Ovary (tissue), 9 donors: ENCODE measurements around the gene SULF2. TPM values are rescaled to one million over a fixed set of nuclear protein-coding genes. Genes with fewer than 3 reads are reported as not detected.
A peak's percentile ranks its signal among the peaks of the same experiment; 100 is the strongest.

Experiments used
- DNase-seq, 5 donors: peaks; one replicate each; pipeline ENCODE4 v3.0.0-alpha.2; 2019 to 2020
- H3K27ac ChIP-seq, 2 donors: fragments of 200-600 bp; one replicate each; pipeline versions ENCODE4 v1.5.1 to v1.8.0; 2019 to 2022
- H3K27me3 ChIP-seq: fragments of 200-600 bp; one replicate; pipeline ENCODE4 v1.8.0; 2022
- H3K36me3 ChIP-seq: fragments of 200-600 bp; sonication (generic); one replicate; pipeline ENCODE4 v1.5.1; 2019
- H3K4me1 ChIP-seq: one replicate; pipeline ENCODE4 v1.8.1; 2013; ENCODE audit warnings: mild to moderate bottlenecking, moderate library complexity; ENCODE audit not compliant: insufficient read depth
- H3K4me3 ChIP-seq: fragments of 200-600 bp; sonication (generic); one replicate; pipeline ENCODE4 v1.5.1; 2017
- H3K9me3 ChIP-seq, 2 donors: fragments of 200-600 bp in 1 of 2; sonication (generic) in 1 of 2; one replicate each; pipeline versions ENCODE4 v1.5.1 to v1.8.1; 2013 to 2019; ENCODE audit warnings: mild to moderate bottlenecking in 1 of 2, moderate library complexity in 1 of 2
- CTCF ChIP-seq, 3 donors: fragments of 450-650 bp in 2 of 3; fragments of 200-600 bp in 1 of 3; IDR thresholded peaks; one replicate each; pipeline versions ENCODE4 v1.5.1 to v1.8.0; 2016 to 2022; ENCODE audit warnings: antibody characterized with exemption in 3 of 3, mild to moderate bottlenecking in 1 of 3
- EP300 ChIP-seq: sonication (generic); formaldehyde crosslinking; IDR thresholded peaks from one replicate; pipeline ENCODE4 v1.6.1; 2017; ENCODE audit warnings: antibody characterized with exemption
- POLR2A ChIP-seq: fragments of 450-650 bp; IDR thresholded peaks from one replicate; pipeline ENCODE4 v1.6.1; 2017; ENCODE audit warnings: antibody characterized with exemption, mild to moderate bottlenecking, moderate library complexity
- WGBS, 3 donors: extraction: QIAGEN DNeasy Blood & Tissue Kit in 1 of 3; methylation state at CpG; one replicate each; pipeline versions ENCODE4 v1.1.5 to v1.1.7; 2013 to 2017; 5-methylcytosine and 5-hydroxymethylcytosine counted together
- intact Hi-C, 4 donors: fragments of 100-400 bp; cut with DNase I; formaldehyde crosslinking; loops; one replicate each; pipeline versions ENCODE4 v1.11.0 to v1.15.1; 2022 to 2023
- polyA plus RNA-seq, 2 donors: library from polyadenylated mRNA; stranded (reverse); fragments of 200-250 nt in 1 of 2; fragments of 350-450 nt in 1 of 2; fragmentation: Illumina TruSeq in 1 of 2; extraction: RNeasy Lipid Tissue Mini Kit (QIAGEN cat#74804) in 1 of 2; gene quantifications; one replicate each; pipeline ENCODE4 v1.2.3, GENCODE V29; 2013 to 2014
- total RNA-seq, 7 donors: library from RNA; depleted of rRNA in 2 of 7; stranded (reverse); fragments of >200 nt in 2 of 7; fragmentation: NEBNext Ultra II Directional in 3 of 7; extraction: Animal tissue kit (Norgen Biotek cat#: 25700) in 3 of 7; gene quantifications; one replicate each; pipeline versions ENCODE4 v1.1.0 to v1.2.4, GENCODE V29; 2016 to 2023
- donor health status: DM: no; HTN: no; CAD: no; lungs with moderate emphysema.
- donor health status: DM: no; HTN: no; CAD: no.
- donor health status: Bipolar disorder and iron deficiency.
- donor health status: DM: yes; HTN: yes; CAD: no.
- donor health status: DM: no; HTN: no; CAD: no.
- donor health status: DM: yes; HTN: yes; CAD: no.

SULF2 gene
- total and polyA plus RNA-seq, 9 donors = 128 to 423 (median 362) TPM

DNA sequence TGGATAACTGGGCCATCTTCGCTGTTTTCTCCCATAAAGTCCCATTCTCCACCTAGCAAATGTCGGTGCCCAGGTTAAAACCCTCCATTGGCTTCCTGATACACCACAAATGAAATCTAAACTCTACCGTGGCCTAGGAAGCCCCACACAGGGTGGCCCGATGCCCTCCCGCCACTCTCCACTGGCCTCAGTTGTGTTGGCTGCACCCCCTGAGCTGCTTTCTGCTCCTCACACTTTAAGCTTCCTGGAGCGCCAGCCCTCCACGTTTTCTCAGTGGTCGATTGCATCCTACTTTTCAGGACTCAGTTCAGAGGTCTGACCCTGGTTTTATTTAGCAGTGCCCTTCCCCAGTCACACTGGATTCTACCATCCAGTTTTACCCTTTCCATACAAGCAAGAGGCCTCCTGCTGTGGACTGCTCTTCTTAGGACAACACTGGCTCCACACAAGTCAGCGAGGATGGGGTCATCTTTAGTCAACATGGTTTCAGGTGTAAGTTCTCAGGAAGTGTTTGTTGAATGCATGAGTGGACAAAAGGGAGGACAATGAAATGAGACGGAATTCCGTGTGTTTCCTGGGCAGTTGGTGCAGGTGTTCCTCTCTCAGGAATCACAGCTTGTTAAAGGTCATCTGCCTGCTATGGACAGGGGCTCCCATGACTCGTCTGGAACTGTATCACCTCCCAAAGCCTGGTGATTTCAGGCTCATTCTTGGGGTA lies 124.1 kb downstream of the SULF2 start:
- intact Hi-C loops = loop anchor here (5.0 to 10.0 kb wide), 4 partner anchors 121 to 961 kb away; partner anchors contain the start of gene SULF2 (in 2 of the 4)
- Histone ChIP-seq H3K27ac (peak overlapping the region in 1 of 2 donors; percentile 56), H3K36me3 (no peaks in the 10 kb centered on the region), H3K9me3 (no peaks in the 10 kb centered on the region), H3K27me3 (no peaks in the 10 kb centered on the region), H3K4me1 (peaks cover 14% of the 10 kb centered on the region), H3K4me3 (no peak overlapping the region)
- WGBS, 3 donors = 72 to 78% (median 78%) methylated on average over 12 of the region's 12 CpGs
- no peak for TF ChIP-seq POLR2A
- DNase-seq = no peak

GRCh38 chr20:47660602-47660905 lies 124.7 kb downstream of the SULF2 start:
- peak in 1 of 5 donors; percentile 32 for DNase-seq
- Histone ChIP-seq H3K4me3 (no peak overlapping the region), H3K4me1 (peaks cover 14% of the 10 kb centered on the region), H3K27me3 (no peaks in the 10 kb centered on the region), H3K9me3 (no peaks in the 10 kb centered on the region), H3K27ac (peak overlapping the region in 1 of 2 donors; percentile 56), H3K36me3 (no peaks in the 10 kb centered on the region)
- TF ChIP-seq EP300 (no peak), POLR2A (no peak), CTCF (IDR thresholded peaks at IDR 0.05) (no peak)
- intact Hi-C loops = loop anchor here (5.0 to 10.0 kb wide), 4 partner anchors 122 to 962 kb away; partner anchors contain the start of gene SULF2 (in 2 of the 4)
- 35 to 56% (median 39%) methylated on average over 2 of the region's 2 CpGs for WGBS, 3 donors

GRCh38 chr20:47659904-47660601 lies 125.2 kb downstream of the SULF2 start:
- 47% methylated on average over 7 of the region's 7 CpGs for WGBS, 3 donors
- DNase-seq = no peak
- no peak for TF ChIP-seq CTCF (IDR thresholded peaks at IDR 0.05)
- no peak for TF ChIP-seq EP300
- H3K4me3 ChIP-seq = no peak overlapping the region
- H3K27ac ChIP-seq = peak overlapping the region in 1 of 2 donors; percentile 56
- no peaks in the 10 kb centered on the region for H3K36me3 ChIP-seq
- no peaks in the 10 kb centered on the region for H3K9me3 ChIP-seq
- H3K4me1 ChIP-seq = peaks cover 14% of the 10 kb centered on the region
- intact Hi-C loops = loop anchor here (5.0 to 10.0 kb wide), 4 partner anchors 122 to 962 kb away; partner anchors contain the start of gene SULF2 (in 2 of the 4)
- no peaks in the 10 kb centered on the region for H3K27me3 ChIP-seq

DNA sequence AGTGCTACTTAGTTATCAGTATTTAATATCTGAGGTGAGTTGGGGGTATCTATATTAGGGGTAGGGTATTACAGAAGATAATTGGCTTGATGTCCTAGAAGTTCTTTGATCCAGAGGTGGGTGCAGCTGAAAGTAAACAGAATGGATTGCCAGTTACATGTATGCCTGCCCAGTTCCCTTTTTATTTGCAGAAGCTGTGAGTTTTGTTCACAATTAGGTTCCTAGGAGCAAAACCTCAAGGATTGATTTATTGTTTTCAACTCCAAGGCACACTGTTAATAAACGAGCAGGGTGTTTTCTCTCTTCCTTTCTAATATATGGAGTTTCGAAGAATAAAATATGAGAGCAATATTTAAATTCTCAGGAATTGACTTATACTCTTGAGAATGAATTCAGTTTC lies 129.0 kb downstream of the SULF2 start:
- Histone ChIP-seq H3K4me3 (no peak overlapping the region), H3K9me3 (no peaks in the 10 kb centered on the region), H3K27ac (no peak overlapping the region), H3K4me1 (peaks cover 10% of the 10 kb centered on the region), H3K27me3 (no peaks in the 10 kb centered on the region), H3K36me3 (no peaks in the 10 kb centered on the region)
- intact Hi-C loops = no loop called here
- no peak for DNase-seq
- 73 to 79% (median 78%) methylated on average over 2 of the region's 2 CpGs for WGBS, 3 donors
- TF ChIP-seq POLR2A (no peak), CTCF (IDR thresholded peaks at IDR 0.05) (no peak), EP300 (no peak)

DNA sequence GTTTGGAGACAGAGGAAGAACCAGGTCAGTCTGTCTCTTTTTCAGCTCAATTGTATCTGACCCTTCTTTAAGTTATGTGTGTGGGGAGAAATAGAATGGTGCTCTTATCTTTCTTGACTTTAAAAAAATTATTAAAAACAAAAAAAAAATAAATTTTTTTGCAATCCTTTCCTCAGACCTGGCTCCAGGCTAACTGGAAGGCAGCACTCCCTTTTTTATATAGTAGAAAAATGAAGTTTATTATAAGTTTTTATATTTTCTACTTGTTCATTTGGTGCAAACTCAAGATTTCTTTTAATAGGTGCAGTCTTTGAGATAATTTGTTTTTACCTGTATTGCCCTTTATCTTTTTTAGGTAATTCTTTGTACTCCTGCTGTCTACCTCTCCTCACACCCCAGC lies 129.6 kb downstream of the SULF2 start:
- intact Hi-C loops = no loop called here
- TF ChIP-seq CTCF (IDR thresholded peaks at IDR 0.05) = no peak
- TF ChIP-seq EP300 = no peak
- TF ChIP-seq POLR2A = no peak
- no peaks in the 10 kb centered on the region for H3K36me3 ChIP-seq

More for the DNA sequence above, 129.6 kb downstream of the SULF2 start:
- H3K27me3 ChIP-seq = no peaks in the 10 kb centered on the region
- no peak overlapping the region for H3K27ac ChIP-seq
- DNase-seq = no peak
- H3K4me3 ChIP-seq = no peak overlapping the region
- no peaks in the 10 kb centered on the region for H3K9me3 ChIP-seq
- peaks cover 9% of the 10 kb centered on the region for H3K4me1 ChIP-seq
